Measurements from ENCODE around the gene TENM3. TPM values are rescaled to one million over a fixed set of nuclear protein-coding genes. Genes with fewer than 3 reads are reported as not detected.

The TENM3 gene
- total and polyA plus RNA-seq, 2 of the 8 experiments (the other 6 are each of a cell fraction or from before 2014, with no cell fraction given): 36.9 to 69.3 TPM

GRCh38 chr4:182729516-182729915 lies 486.3 kb downstream of the TENM3 start:
- Histone ChIP-seq H3K79me2 (ENCODE audit: control insufficient read depth in 1 of 2, insufficient read depth in 2 of 2, low read length in 2 of 2) (no peaks in the 10 kb centered on the region), H3K18ac (ENCODE audit: extremely low read depth, low read length) (no peak overlapping the region), H2BK20ac (ENCODE audit: low read length) (no peak overlapping the region), H4K91ac (replicated peaks; ENCODE audit: insufficient read length, low read length) (no peak overlapping the region), H3K23ac (ENCODE audit: insufficient read length) (no peak overlapping the region), H3K4me3 (ENCODE audit: extremely low read depth in 1 of 4, insufficient read depth in 2 of 4, low read depth in 3 of 4, low read length in 4 of 4) (no peak overlapping the region), H2BK15ac (ENCODE audit: low read length) (no peak overlapping the region), H3K4me2 (ENCODE audit: insufficient read depth in 1 of 2, low read depth in 2 of 2, low read length in 2 of 2) (no peak overlapping the region), H2AK5ac (ENCODE audit: low read depth, low read length) (no peak overlapping the region), H2BK12ac (ENCODE audit: low read depth, low read length) (no peak overlapping the region), H3K79me1 (ENCODE audit: low read depth, low read length) (no peaks in the 10 kb centered on the region), H3K36me3 (ENCODE audit: control insufficient read depth in 2 of 4, insufficient read depth in 4 of 4, low read length in 3 of 4) (peaks cover 2 to 22% (median 11%) of the 10 kb centered on the region in 4 experiments; a peak in 6 of 8 replicates), H3K4ac (replicated peaks; ENCODE audit: insufficient read length, low read depth, low read length) (no peak overlapping the region), H3K56ac (replicated peaks; ENCODE audit: insufficient read length, low read depth, low read length) (no peak overlapping the region), H2AFZ (ENCODE audit: low read length) (no peak overlapping the region), H3K9ac (replicated peaks in 1 of 4; ENCODE audit: extremely low read depth in 1 of 4, low read depth in 3 of 4, low read length in 3 of 4) (no peak overlapping the region), H4K20me1 (replicated peaks in 1 of 2; ENCODE audit: control insufficient read depth in 1 of 2, insufficient read depth in 2 of 2, low read length in 2 of 2) (no peaks in the 10 kb centered on the region), H3K27me3 (replicated peaks in 1 of 4; ENCODE audit: control insufficient read depth in 3 of 4, extremely low read depth in 1 of 4, insufficient read depth in 3 of 4, low read length in 3 of 4) (no peaks in the 10 kb centered on the region), H2BK120ac (replicated peaks; ENCODE audit: low read depth, low read length) (no peak overlapping the region), H3K9me3 (ENCODE audit: insufficient read depth in 2 of 2, low read depth in 1 of 2, low read length in 1 of 2) (no peaks in the 10 kb centered on the region), H3K4me1 (replicated peaks in 1 of 4; ENCODE audit: control insufficient read depth in 3 of 4, insufficient read depth in 4 of 4, low read length in 3 of 4) (0 out of 7 replicates have a peak, but pooled peaks cover 0 to 2% (median 0%) of the 10 kb centered on the region in 4 experiments), H4K8ac (ENCODE audit: extremely low read depth, insufficient read depth, low read length) (no peak overlapping the region), H2BK5ac (ENCODE audit: low read depth, low read length) (no peak overlapping the region), H4K5ac (ENCODE audit: insufficient read length, low read depth, low read length) (no peak overlapping the region), H3K27ac (ENCODE audit: low read depth, low read length) (no peak overlapping the region), H3K14ac (ENCODE audit: insufficient read length) (no peak overlapping the region), H3K23me2 (ENCODE audit: low read depth, low read length) (no peaks in the 10 kb centered on the region; the same call in 1 of the 2 replicates)
- no peak for DNase-seq (ENCODE audit: low read depth in 1 of 2, low spot score in 2 of 2)
- FAIRE-seq: no peak
- CTCF ChIA-PET (ENCODE audit: partially characterized antibody): no interaction called here
- WGBS, 2 experiments (ENCODE audit: extremely low coverage in 1 of 2, insufficient coverage in 1 of 2, insufficient read length in 1 of 2, insufficient replicate concordance in 2 of 2, low coverage in 1 of 2, low lambda C conversion rate in 2 of 2, missing lambda C conversion rate in 1 of 2): 98% methylated on average over 2 of the region's 2 CpGs; no CpG with 5 or more reads in 1 of the 2 experiments
- POLR2A ChIA-PET (ENCODE audit: partially characterized antibody): no interaction called here
- TF ChIP-seq JUND (IDR thresholded peaks at IDR 0.05; ENCODE audit: low read length): no peak
- TF ChIP-seq ZNF274 (IDR thresholded peaks at IDR 0.05; ENCODE audit: borderline replicate concordance, extremely low read depth, low read length): no peak
- no peak for TF ChIP-seq SIRT6 (IDR thresholded peaks at IDR 0.05; ENCODE audit: low read length)
- TF ChIP-seq EP300 (IDR thresholded peaks at IDR 0.05; ENCODE audit: borderline replicate concordance in 1 of 2, low read depth in 2 of 2, low read length in 2 of 2): no peak
- TF ChIP-seq E2F6 (IDR thresholded peaks at IDR 0.05): no peak
- TF ChIP-seq MAX (IDR thresholded peaks at IDR 0.05): no peak
- TF ChIP-seq CBX5 (IDR thresholded peaks at IDR 0.05; ENCODE audit: low read depth, low read length): no peak
- TF ChIP-seq CHD1 (IDR thresholded peaks at IDR 0.05; ENCODE audit: low read depth, low read length): no peak
- no peak for TF ChIP-seq SIN3A (conservative IDR thresholded peaks at IDR 0.05 in 1 of 2, IDR thresholded peaks at IDR 0.05 in 1 of 2; ENCODE audit: low read depth in 1 of 2, low read length in 2 of 2)
- no peak for TF ChIP-seq SUZ12 (IDR thresholded peaks at IDR 0.05; ENCODE audit: low read length)
- TF ChIP-seq RXRA (IDR thresholded peaks at IDR 0.05; ENCODE audit: insufficient read depth, low read depth, low read length): no peak
- no peak for TF ChIP-seq KDM4A (IDR thresholded peaks at IDR 0.05; ENCODE audit: low read depth, low read length, severe bottlenecking)
- TF ChIP-seq GABPA (IDR thresholded peaks at IDR 0.05; ENCODE audit: borderline replicate concordance, insufficient read depth, low read length): no peak
